ENCODE results near the gene RBBP8. TPM values are rescaled to one million over a fixed set of nuclear protein-coding genes. Genes with fewer than 3 reads are reported as not detected.
"Not testable (repeated sequence)": the region's sequence is repeated elsewhere in the genome, so short reads cannot be mapped to it uniquely, and the experiment has no call there.

The RBBP8 gene
- total RNA-seq, 2 donors from 2014 or later, result 24.4 to 29.5 TPM

DNA sequence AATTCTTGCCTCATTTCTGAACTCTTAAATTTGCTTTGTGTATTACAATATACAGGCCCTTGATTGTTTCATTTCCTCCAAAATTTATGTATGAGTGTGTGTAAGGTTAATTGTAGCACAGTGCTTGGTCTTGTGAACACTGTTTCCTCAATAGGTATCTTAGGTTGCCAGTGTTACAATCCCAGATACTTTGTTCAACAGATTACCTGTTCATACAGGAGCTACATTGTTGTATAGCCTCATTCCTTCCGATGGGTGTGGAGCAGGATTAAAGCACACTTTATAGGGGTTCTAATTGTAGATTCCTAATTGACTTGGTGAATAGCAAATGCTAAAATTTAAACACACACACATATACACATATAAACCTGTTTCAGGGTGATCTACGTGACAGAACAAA is 10.7 kb downstream of the RBBP8 start:
- intact Hi-C loops (cut with DNase I), result no loop called here
- Histone ChIP-seq H3K9me3 (no peaks in the 10 kb centered on the region), H3K27ac (no peak overlapping the region), H3K36me3 (no peaks in the 10 kb centered on the region), H3K27me3 (no peaks in the 10 kb centered on the region), H3K9ac (ENCODE audit: low read depth in 2 of 2, low read length in 2 of 2) (no peak overlapping the region), H3K4me1 (no peaks in the 10 kb centered on the region), H3K4me3 (no peak overlapping the region)
- no peak for DNase-seq
- TF ChIP-seq, protein P1, sequence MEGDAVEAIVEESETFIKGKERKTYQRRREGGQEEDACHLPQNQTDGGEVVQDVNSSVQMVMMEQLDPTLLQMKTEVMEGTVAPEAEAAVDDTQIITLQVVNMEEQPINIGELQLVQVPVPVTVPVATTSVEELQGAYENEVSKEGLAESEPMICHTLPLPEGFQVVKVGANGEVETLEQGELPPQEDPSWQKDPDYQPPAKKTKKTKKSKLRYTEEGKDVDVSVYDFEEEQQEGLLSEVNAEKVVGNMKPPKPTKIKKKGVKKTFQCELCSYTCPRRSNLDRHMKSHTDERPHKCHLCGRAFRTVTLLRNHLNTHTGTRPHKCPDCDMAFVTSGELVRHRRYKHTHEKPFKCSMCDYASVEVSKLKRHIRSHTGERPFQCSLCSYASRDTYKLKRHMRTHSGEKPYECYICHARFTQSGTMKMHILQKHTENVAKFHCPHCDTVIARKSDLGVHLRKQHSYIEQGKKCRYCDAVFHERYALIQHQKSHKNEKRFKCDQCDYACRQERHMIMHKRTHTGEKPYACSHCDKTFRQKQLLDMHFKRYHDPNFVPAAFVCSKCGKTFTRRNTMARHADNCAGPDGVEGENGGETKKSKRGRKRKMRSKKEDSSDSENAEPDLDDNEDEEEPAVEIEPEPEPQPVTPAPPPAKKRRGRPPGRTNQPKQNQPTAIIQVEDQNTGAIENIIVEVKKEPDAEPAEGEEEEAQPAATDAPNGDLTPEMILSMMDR (IDR thresholded peaks at IDR 0.05), result no peak

DNA sequence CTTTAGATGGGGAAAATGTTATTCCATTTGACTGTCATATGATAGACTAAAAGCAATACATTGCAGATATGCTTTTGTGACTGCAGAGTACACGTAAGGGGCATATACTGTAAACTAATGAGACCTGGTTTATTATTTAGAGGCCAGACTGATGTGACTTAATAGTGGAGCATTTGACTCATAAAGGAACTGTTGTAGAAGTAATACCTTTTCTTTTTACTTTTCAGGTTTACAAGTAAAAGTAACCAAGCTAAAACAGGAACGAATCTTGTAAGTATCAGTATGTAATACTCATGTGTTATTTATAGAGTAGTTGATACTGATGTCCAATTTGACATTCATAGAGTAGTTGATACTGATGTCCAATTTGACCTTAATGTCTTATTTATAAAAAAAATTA is 13.1 kb downstream of the RBBP8 start:
- Histone ChIP-seq H3K27me3 (no peaks in the 10 kb centered on the region), H3K9me3 (no peaks in the 10 kb centered on the region), H3K36me3 (no peaks in the 10 kb centered on the region), H3K9ac (ENCODE audit: low read depth in 2 of 2, low read length in 2 of 2) (no peak overlapping the region), H3K4me3 (no peak overlapping the region), H3K27ac (no peak overlapping the region), H3K4me1 (no peaks in the 10 kb centered on the region)
- intact Hi-C loops (cut with DNase I), result no loop called here
- DNase-seq, result no peak
- TF ChIP-seq, protein P1 (IDR thresholded peaks at IDR 0.05), result no peak

- Histone ChIP-seq H3K9me3 (no peaks in the 10 kb centered on the region), H3K4me1 (no peaks in the 10 kb centered on the region), H3K36me3 (no peaks in the 10 kb centered on the region)
Measured at GRCh38 chr18:22946846-22947245, 13.7 kb downstream of the RBBP8 start.

GRCh38 chr18:22951823-22952222 is 18.7 kb downstream of the RBBP8 start:
- no peak for DNase-seq
- H3K27ac ChIP-seq, result no peak overlapping the region
- no peak overlapping the region for H3K4me3 ChIP-seq
- TF ChIP-seq, protein P1 (IDR thresholded peaks at IDR 0.05), result no peak
- H3K9me3 ChIP-seq, result no peaks in the 10 kb centered on the region
- H3K4me1 ChIP-seq, result no peaks in the 10 kb centered on the region
- H3K36me3 ChIP-seq, result no peaks in the 10 kb centered on the region
- no peaks in the 10 kb centered on the region for H3K27me3 ChIP-seq
- intact Hi-C loops (cut with DNase I), result no loop called here
- H3K9ac ChIP-seq (ENCODE audit: low read depth in 2 of 2, low read length in 2 of 2), result no peak overlapping the region

More at GRCh38 chr18:22946846-22947245, 13.7 kb downstream of the RBBP8 start:
- Histone ChIP-seq H3K27ac (no peak overlapping the region), H3K9ac (ENCODE audit: low read depth in 2 of 2, low read length in 2 of 2) (no peak overlapping the region), H3K27me3 (no peaks in the 10 kb centered on the region), H3K4me3 (no peak overlapping the region)
- intact Hi-C loops (cut with DNase I), result no loop called here
- no peak for DNase-seq
- TF ChIP-seq, protein P1 (IDR thresholded peaks at IDR 0.05), result no peak

- H3K27ac ChIP-seq, result no peak overlapping the region
- intact Hi-C loops (cut with DNase I), result no loop called here
- no peaks in the 10 kb centered on the region for H3K36me3 ChIP-seq
- no peak overlapping the region for H3K9ac ChIP-seq (ENCODE audit: low read depth in 2 of 2, low read length in 2 of 2)
- H3K4me3 ChIP-seq, result no peak overlapping the region
- H3K9me3 ChIP-seq, result no peaks in the 10 kb centered on the region
- no peaks in the 10 kb centered on the region for H3K27me3 ChIP-seq
- no peak for DNase-seq
- no peaks in the 10 kb centered on the region for H3K4me1 ChIP-seq
- TF ChIP-seq, protein P1 (IDR thresholded peaks at IDR 0.05), result no peak
Measured at GRCh38 chr18:22952525-22952924, 19.4 kb downstream of the RBBP8 start.

- H3K36me3 ChIP-seq; H3K9ac ChIP-seq (ENCODE audit: low read depth in 2 of 2, low read length in 2 of 2); DNase-seq; H3K27ac ChIP-seq; H3K4me1 ChIP-seq; H3K27me3 ChIP-seq; intact Hi-C loops (cut with DNase I); H3K9me3 ChIP-seq; H3K4me3 ChIP-seq: not testable (repeated sequence)
Measured at GRCh38 chr18:22953982-22954381, 20.9 kb downstream of the RBBP8 start.
